Measurements from ENCODE around the gene ABCF3. TPM values are rescaled to one million over a fixed set of nuclear protein-coding genes. Genes with fewer than 3 reads are reported as not detected.

ABCF3 gene
- total RNA-seq, 6 experiments from 2014 or later, result 33.7 to 40.6 (median 38.5) TPM

DNA sequence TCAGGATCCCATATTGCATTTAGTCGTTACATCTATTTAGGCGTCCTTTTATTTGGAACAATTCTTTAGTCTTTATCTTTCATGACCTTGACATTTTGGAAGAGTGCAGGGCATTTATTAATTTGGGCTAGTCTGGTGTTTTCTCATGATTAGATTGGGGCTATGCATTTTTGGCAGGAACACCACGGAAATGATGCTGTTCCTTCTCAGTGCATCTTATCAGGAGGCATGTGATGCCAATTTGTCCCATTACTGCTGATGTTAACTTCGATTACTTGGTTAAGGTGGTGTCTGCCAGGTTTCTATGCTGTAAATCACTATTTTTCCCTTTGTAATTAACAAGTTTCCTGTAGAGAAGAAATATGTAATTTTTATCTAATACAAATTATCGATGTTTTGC lies 25.3 kb downstream of the ABCF3 start:
- H3K4me3 ChIP-seq, result no peak overlapping the region
- H3K4me1 ChIP-seq, result no peaks in the 10 kb centered on the region
- no peaks in the 10 kb centered on the region for H3K9me3 ChIP-seq
- ATAC-seq (no peak), DNase-seq (no peak)
- TF ChIP-seq, protein P1, sequence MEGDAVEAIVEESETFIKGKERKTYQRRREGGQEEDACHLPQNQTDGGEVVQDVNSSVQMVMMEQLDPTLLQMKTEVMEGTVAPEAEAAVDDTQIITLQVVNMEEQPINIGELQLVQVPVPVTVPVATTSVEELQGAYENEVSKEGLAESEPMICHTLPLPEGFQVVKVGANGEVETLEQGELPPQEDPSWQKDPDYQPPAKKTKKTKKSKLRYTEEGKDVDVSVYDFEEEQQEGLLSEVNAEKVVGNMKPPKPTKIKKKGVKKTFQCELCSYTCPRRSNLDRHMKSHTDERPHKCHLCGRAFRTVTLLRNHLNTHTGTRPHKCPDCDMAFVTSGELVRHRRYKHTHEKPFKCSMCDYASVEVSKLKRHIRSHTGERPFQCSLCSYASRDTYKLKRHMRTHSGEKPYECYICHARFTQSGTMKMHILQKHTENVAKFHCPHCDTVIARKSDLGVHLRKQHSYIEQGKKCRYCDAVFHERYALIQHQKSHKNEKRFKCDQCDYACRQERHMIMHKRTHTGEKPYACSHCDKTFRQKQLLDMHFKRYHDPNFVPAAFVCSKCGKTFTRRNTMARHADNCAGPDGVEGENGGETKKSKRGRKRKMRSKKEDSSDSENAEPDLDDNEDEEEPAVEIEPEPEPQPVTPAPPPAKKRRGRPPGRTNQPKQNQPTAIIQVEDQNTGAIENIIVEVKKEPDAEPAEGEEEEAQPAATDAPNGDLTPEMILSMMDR (IDR thresholded peaks at IDR 0.05), result no peak
- no peak for TF ChIP-seq POLR2A (IDR thresholded peaks at IDR 0.05)
- H3K27me3 ChIP-seq, result no peaks in the 10 kb centered on the region
- H3K36me3 ChIP-seq, result no peaks in the 10 kb centered on the region
- intact Hi-C loops (cut with DNase I), result no loop called here
- 56% methylated on average over 5 of the region's 5 CpGs for WGBS (ENCODE audit: insufficient coverage, low coverage, low lambda C conversion rate, missing lambda C conversion rate)
- no peak overlapping the region for H3K27ac ChIP-seq

DNA sequence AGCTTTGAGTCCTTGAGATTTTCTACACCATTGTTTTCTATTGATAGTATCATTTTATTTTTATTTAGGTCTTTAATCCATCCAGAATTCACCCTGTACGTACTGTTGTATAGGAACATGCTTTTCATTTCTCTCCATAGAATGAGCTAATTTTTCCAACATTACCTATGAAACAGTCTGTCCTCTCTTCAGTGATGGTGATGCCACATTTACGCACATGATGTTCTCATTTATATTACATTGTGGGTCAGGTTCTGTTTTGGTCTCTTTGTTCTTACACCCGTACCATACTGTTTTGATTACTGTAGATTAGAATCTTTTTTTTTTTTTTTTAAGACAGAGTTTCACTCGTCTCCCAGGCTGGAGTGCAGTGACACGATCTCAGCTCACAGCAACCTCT lies 25.7 kb downstream of the ABCF3 start:
- ATAC-seq (no peak), DNase-seq (no peak)
- no peak for TF ChIP-seq POLR2A (IDR thresholded peaks at IDR 0.05)
- TF ChIP-seq, protein P1 (IDR thresholded peaks at IDR 0.05), result no peak
- Histone ChIP-seq H3K27me3 (no peaks in the 10 kb centered on the region), H3K4me3 (no peak overlapping the region), H3K4me1 (no peaks in the 10 kb centered on the region), H3K36me3 (no peaks in the 10 kb centered on the region), H3K27ac (no peak overlapping the region), H3K9me3 (no peaks in the 10 kb centered on the region)
- WGBS (ENCODE audit: insufficient coverage, low coverage, low lambda C conversion rate, missing lambda C conversion rate), result 52% methylated on average over 5 of the region's 5 CpGs
- intact Hi-C loops (cut with DNase I), result no loop called here

DNA sequence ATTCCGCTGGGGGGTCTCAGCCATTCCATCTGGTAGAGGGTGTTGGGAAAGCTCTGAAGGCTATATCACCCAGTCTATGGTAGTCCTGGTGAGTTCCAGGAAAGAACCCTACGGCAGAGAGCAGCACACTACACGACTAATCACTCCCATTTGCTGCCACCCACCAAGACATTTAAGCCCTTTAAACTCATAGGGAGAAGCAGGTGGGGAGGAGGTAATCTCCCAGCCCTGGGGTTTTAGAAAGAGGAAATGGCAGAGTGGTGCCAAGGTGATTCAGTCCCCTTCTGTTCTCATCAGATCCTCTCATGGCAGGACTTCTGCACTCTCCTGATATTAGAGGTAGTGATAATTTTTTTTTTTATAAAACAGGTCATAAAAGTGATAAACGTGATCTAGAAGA lies 32.8 kb downstream of the ABCF3 start:
- H3K36me3 ChIP-seq, result no peaks in the 10 kb centered on the region
- no peak overlapping the region for H3K4me3 ChIP-seq
- no peak for TF ChIP-seq POLR2A (IDR thresholded peaks at IDR 0.05)
- TF ChIP-seq, protein P1 (IDR thresholded peaks at IDR 0.05), result no peak
- ATAC-seq (no peak), DNase-seq (no peak)
- H3K27me3 ChIP-seq, result no peaks in the 10 kb centered on the region
- H3K4me1 ChIP-seq, result no peaks in the 10 kb centered on the region
- intact Hi-C loops (cut with DNase I), result no loop called here
- H3K9me3 ChIP-seq, result no peaks in the 10 kb centered on the region
- 34% methylated on average over 4 of the region's 4 CpGs for WGBS (ENCODE audit: insufficient coverage, low coverage, low lambda C conversion rate, missing lambda C conversion rate)
- H3K27ac ChIP-seq, result no peak overlapping the region

DNA sequence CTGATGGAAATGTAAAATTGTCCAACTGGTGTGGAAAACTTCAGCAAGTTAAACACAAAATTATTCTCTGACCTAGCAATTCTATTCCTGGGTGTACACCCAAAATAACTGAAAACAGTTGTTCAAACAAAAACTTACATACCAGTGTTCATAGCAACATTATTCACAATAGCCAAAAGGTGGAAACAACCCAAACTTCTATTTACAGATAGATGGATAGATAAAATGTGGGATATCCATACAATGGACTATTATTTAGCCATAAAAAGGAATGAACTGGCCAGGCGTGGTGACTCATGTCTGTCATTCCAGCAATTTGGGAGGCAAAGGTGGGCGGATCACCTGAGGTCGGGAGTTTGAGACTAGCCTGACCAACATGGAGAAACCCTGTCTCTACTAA lies 36.5 kb downstream of the ABCF3 start:
- DNase-seq (no peak), ATAC-seq (no peak)
- Histone ChIP-seq H3K36me3 (no peaks in the 10 kb centered on the region), H3K27me3 (no peaks in the 10 kb centered on the region), H3K9me3 (no peaks in the 10 kb centered on the region), H3K4me1 (no peaks in the 10 kb centered on the region), H3K4me3 (no peak overlapping the region), H3K27ac (no peak overlapping the region)
- TF ChIP-seq POLR2A (IDR thresholded peaks at IDR 0.05), result no peak
- TF ChIP-seq, protein P1 (IDR thresholded peaks at IDR 0.05), result no peak
- WGBS (ENCODE audit: insufficient coverage, low coverage, low lambda C conversion rate, missing lambda C conversion rate), result 62% methylated on average over 3 of the region's 3 CpGs
- intact Hi-C loops (cut with DNase I), result no loop called here

DNA sequence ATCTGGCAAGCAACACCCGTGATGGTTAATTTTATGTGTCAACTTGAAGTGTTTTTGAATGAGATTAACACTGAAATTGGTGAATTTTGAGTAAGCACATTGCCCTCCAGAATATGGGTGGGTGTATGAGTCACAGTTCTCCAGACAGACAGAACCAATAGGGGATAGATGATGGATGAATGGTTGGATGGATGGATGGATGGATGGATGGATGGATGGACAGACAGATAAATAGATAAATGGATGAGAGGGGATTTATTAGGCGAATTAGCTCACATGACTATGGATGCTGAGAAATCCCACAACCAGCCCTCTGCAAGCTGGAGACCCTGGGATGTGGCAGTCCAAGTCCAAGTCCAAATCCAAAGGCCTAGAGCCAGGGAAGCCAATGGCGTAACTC lies 37.9 kb downstream of the ABCF3 start:
- TF ChIP-seq, protein P1 (IDR thresholded peaks at IDR 0.05), result no peak
- no peak for TF ChIP-seq POLR2A (IDR thresholded peaks at IDR 0.05)
- 75% methylated on average over 2 of the region's 3 CpGs for WGBS (ENCODE audit: insufficient coverage, low coverage, low lambda C conversion rate, missing lambda C conversion rate)
- Histone ChIP-seq H3K27me3 (no peaks in the 10 kb centered on the region), H3K27ac (no peak overlapping the region), H3K4me3 (no peak overlapping the region), H3K36me3 (no peaks in the 10 kb centered on the region), H3K9me3 (no peaks in the 10 kb centered on the region), H3K4me1 (no peaks in the 10 kb centered on the region)
- intact Hi-C loops (cut with DNase I), result no loop called here
- ATAC-seq (no peak), DNase-seq (no peak)

Measured in right lobe of liver (tissue), 6 donors.